VCaP (cell line): ENCODE measurements around the gene TNS3.
A peak's percentile ranks its signal among the peaks of the same experiment; 100 is the strongest.

Source experiments
- H3K27ac ChIP-seq: fragments of 450-650 bp; 2 replicates; pipeline ENCODE4 v1.5.1; 2017
- CTCF ChIP-seq: fragments of 450-650 bp; conservative IDR thresholded peaks from 2 replicates; pipeline ENCODE4 v1.5.1; 2017; ENCODE audit warnings: mild to moderate bottlenecking, moderate library complexity

TNS3 gene

GRCh38 chr7:47528471-47528870 is 53.4 kb downstream of the TNS3 start:
- no peak overlapping the region for H3K27ac ChIP-seq
- TF ChIP-seq CTCF = no peak

GRCh38 chr7:47526466-47526865 is 55.4 kb downstream of the TNS3 start:
- TF ChIP-seq CTCF = no peak
- no peak overlapping the region for H3K27ac ChIP-seq

GRCh38 chr7:47525066-47525623 is 56.8 kb downstream of the TNS3 start:
- no peak overlapping the region for H3K27ac ChIP-seq
- no peak for TF ChIP-seq CTCF

- no peak for TF ChIP-seq CTCF
- H3K27ac ChIP-seq = no peak overlapping the region
Measured at GRCh38 chr7:47523401-47523800, 58.5 kb downstream of the TNS3 start.

GRCh38 chr7:47521816-47522561 is 59.9 kb downstream of the TNS3 start:
- H3K27ac ChIP-seq = no peak overlapping the region
- TF ChIP-seq CTCF = no peak

- no peak for TF ChIP-seq CTCF
- no peak overlapping the region for H3K27ac ChIP-seq
Measured at GRCh38 chr7:47521011-47521795, 60.7 kb downstream of the TNS3 start.

- no peak for TF ChIP-seq CTCF
- peak overlapping the region; percentile 33 for H3K27ac ChIP-seq
Measured at GRCh38 chr7:47520406-47520805, 61.5 kb downstream of the TNS3 start.
